ES-I3 (cell line): ENCODE data around the gene PDIA4.
"Not testable (repeated sequence)": the region's sequence is repeated elsewhere in the genome, so short reads cannot be mapped to it uniquely, and the experiment has no call there.

ENCODE experiments used
- H3K36me3 ChIP-seq: 2 replicates; pipeline ENCODE4 v1.6.1; 2013; ENCODE audit warnings: mild to moderate bottlenecking, low read length, control low read depth, moderate library complexity; ENCODE audit not compliant: insufficient read depth
- H3K4me1 ChIP-seq: 2 replicates; pipeline ENCODE4 v1.6.1; 2013; ENCODE audit warnings: mild to moderate bottlenecking, control low read depth, low read length; ENCODE audit not compliant: insufficient read depth
- H3K9ac ChIP-seq: 2 replicates; pipeline ENCODE4 v1.6.1; 2013; ENCODE audit warnings: low read depth, mild to moderate bottlenecking, low read length, moderate library complexity
- H3K9me3 ChIP-seq: 2 replicates; pipeline ENCODE4 v1.6.1; 2013; ENCODE audit warnings: mild to moderate bottlenecking, low read length, moderate library complexity; ENCODE audit not compliant: control insufficient read depth, insufficient read depth

Gene PDIA4

DNA sequence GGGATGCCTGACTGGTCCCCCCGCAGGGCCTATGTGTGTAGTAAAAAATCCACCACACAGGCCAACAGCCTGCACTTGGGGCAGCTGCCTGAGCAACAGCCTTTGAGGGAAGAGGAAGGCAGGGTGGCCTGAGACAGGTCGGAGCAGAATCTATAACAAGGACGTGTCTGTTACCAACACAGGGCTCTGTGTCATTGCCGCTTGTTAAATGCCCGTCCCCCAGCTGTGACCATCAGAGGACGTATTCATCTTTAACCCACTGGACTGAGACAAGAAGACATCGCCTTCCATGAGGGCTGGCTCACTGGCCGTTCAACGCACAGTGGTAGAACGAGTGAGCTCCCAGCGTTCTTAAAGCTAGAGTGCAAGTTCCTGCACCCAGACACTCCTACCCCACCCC is 7.8 kb downstream of the PDIA4 start:
- Histone ChIP-seq H3K4me1 (peaks cover 31% of the 10 kb centered on the region), H3K9ac (no peak overlapping the region), H3K9me3 (no peaks in the 10 kb centered on the region), H3K36me3 (peaks cover 19% of the 10 kb centered on the region)

DNA sequence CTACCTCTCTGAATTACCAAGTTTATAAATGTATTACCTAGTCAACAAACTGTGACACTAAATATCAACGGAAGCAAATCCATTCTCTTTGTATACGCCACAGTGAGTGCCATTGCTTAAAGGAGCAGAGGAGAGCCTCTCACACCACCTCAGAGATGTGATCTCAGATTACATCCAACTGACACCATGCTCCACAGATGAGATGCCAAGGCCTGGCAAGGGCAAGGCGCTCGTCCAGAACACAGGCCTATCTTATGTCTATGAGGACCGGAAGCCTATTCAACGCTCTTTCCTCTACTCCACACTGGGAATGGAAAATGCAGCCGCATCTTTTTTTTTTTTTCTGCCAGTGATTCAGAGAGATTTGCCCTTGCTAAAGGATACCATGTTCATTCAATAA is 11.4 kb downstream of the PDIA4 start:
- Histone ChIP-seq H3K36me3 (peaks cover 29% of the 10 kb centered on the region), H3K9ac (no peak overlapping the region), H3K4me1 (0 out of 2 replicates have a peak, but pooled peaks cover 4% of the 10 kb centered on the region), H3K9me3 (no peaks in the 10 kb centered on the region)

DNA sequence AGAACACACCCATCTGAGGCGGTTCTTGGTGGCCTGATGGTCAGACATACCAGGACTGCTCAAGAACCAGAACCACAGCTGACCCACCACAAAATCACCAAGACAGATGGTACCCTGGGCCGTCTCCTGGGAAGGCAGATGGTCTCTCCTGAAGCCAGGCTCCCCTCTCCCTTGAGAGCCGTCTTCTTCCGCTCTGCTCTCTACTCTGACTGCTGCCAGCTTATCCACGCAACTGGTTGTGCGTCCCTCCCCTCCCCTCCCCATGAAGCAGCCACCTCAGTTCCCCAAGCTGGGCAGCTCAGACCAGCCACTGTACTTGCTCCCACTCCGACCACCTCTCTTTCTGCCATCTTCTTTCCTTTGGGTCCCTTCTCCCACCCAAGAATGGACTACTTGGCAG is 14.0 kb downstream of the PDIA4 start:
- Histone ChIP-seq H3K9ac (no peak overlapping the region), H3K4me1 (no peaks in the 10 kb centered on the region), H3K36me3 (peaks cover 39% of the 10 kb centered on the region), H3K9me3 (no peaks in the 10 kb centered on the region)

DNA sequence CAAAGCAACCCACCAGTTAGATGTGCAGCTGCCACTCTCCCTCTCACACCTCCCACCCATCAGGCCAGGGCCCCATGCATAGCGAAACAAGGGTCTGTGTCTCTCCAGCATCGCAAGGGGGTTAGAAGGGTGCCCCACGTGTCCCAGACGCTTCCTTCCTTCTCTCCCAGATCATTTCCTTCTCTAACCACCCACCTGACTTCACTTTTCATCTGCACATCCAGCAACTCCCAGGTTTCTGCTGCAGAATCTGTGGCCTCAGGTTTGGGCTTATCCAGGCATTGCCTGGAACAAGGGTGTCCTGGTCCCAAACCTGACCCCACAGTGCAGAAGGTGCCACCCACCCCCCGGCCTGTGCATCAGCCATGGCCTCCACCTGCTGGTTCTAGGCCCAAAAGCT is 14.4 kb downstream of the PDIA4 start:
- H3K9me3 ChIP-seq: no peaks in the 10 kb centered on the region
- no peak overlapping the region for H3K9ac ChIP-seq
- H3K4me1 ChIP-seq: no peaks in the 10 kb centered on the region
- H3K36me3 ChIP-seq: peaks cover 36% of the 10 kb centered on the region

DNA sequence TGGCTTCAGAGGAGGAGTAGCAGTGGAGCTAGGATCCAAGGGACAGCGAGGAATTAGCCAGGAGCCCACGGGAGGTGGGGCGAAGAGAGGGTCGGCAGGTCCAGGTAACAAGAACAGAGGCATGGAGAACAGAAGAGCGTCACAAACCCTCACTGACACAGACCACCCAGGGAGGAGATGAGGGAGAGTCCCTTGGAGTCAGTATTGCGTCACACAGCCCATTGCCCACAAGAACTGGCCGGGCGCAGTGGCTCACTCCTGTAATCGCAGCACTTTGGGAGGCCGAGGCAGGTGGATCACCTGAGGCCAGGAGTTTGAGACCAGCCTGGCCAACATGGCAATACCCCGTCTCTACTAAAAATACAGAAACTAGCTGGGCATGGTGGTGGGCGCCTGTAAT is 15.6 kb downstream of the PDIA4 start:
- not testable (repeated sequence) for H3K4me1 ChIP-seq, H3K9ac ChIP-seq, H3K9me3 ChIP-seq
- H3K36me3 ChIP-seq: peaks cover 38% of the 10 kb centered on the region

DNA sequence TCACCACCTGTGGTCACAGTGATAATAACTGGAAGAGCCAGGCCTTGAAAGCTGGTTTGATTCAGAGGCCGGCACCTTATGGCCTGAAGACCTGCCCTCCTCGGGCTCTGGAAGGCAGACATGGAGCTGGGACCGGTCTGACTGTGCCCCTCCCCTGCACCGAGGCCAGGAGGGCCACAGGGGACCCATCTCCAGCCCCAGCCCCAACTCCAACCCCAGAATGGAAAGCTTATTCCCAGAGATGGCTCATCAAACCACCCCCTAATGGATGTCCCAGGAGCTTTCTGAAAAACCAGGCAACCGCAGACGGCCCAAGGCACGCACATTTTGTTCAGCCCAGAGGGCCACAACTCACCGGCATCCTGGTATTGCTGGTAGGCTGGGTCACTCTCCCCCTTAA is 16.8 kb downstream of the PDIA4 start:
- H3K9me3 ChIP-seq: no peaks in the 10 kb centered on the region
- no peaks in the 10 kb centered on the region for H3K4me1 ChIP-seq
- H3K36me3 ChIP-seq: peaks cover 36% of the 10 kb centered on the region
- no peak overlapping the region for H3K9ac ChIP-seq

DNA sequence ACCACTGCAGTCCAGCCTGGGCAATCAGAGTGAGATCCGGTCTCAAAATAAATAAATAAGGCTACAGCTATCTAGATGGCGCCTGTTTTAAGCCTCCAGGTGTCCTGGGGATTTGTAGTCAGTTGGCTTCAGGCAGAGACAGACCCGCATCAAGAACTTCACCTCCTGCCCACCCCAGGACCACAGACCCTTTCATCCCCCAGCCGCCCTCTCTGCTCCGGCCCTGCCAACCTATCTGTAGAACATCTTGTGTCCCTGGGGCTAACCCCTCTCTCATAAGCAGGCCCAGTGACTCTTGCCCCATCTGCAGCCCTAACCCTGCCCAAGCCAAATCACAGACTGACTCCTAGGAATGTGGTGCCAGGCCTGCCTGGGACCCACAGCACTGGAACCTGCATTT is 17.9 kb downstream of the PDIA4 start:
- Histone ChIP-seq H3K36me3 (peaks cover 36% of the 10 kb centered on the region), H3K9me3 (no peaks in the 10 kb centered on the region), H3K9ac (no peak overlapping the region), H3K4me1 (no peaks in the 10 kb centered on the region)

DNA sequence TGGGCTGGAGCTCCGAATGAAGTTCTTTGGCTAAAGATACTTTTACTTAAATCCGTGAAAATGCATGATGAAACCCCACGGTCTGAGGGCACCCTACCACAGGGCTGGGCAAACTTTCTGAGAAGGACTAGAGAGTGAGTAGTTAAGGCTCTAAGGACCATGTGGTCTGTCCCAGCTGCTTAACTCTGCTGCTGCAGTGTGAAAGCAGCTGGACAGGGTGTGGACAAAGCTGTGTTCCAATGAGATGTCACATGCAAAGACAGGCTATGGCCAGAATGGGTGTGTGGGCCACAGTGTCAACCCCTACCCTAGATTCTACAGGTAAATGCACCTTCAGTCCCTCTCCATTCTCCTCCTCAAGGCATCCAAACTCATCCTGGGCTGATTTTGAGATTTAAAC is 18.8 kb downstream of the PDIA4 start:
- Histone ChIP-seq H3K4me1 (no peaks in the 10 kb centered on the region), H3K9ac (no peak overlapping the region), H3K9me3 (no peaks in the 10 kb centered on the region), H3K36me3 (peaks cover 45% of the 10 kb centered on the region)

DNA sequence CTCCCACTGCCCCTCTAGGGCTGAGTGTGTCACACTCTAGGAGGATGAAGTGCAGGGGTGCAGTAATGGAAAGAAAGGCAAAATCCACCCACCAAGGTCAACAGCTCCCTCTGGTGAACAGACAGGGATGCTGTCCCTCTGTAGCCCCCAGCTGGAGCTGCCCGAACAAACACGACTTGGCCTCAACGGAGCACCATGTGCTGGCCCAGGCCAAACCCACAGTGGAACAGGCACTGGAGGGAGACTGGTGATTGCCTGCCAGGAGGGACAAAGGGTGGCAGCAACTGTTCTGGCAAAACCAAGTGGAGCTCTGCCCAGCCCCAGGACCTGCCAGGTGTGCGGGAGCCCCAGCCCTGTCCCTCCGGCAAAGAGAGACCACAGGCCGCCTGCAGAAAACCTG is 20.7 kb downstream of the PDIA4 start:
- Histone ChIP-seq H3K4me1 (no peaks in the 10 kb centered on the region), H3K9ac (no peak overlapping the region), H3K9me3 (no peaks in the 10 kb centered on the region), H3K36me3 (peaks cover 50% of the 10 kb centered on the region)

DNA sequence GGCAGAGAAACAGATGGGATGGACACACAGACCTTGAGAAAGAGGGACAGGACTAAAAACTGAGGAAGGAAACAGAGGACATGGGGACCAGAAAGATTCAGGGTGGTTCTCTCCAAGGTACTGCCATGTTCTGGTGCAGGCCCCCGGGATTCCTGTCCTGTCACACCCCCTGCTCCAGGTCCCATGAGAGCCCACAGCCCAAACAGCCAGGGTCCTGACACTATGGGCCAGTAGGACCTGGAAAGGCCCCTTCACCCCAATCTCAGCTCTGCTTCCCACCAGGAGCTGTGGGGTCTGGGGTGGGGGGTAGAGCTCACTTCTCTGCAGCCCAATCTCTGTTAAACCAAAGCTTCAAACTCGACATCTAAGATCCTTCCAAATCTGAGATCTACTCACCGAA is 21.2 kb downstream of the PDIA4 start:
- no peak overlapping the region for H3K9ac ChIP-seq
- H3K36me3 ChIP-seq: peaks cover 46% of the 10 kb centered on the region
- no peaks in the 10 kb centered on the region for H3K9me3 ChIP-seq
- no peaks in the 10 kb centered on the region for H3K4me1 ChIP-seq

DNA sequence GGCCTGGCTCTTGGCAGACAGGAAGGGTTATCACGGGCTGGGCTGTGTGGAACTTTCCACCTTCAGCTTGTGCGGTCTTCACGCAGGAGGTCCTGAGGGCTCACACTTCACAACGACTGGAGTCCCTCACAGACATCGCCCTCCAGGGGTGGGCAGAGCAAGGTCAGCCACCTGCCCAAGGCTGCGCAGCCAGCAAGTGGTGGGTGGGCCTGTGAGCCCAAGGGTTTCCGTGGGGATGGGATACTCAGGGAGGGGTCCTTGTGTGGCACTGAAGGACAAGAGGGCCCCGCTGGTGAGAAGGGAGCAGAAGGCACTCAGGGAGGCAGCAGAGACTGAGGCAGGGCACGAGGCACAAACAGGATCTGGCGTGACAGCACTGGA is 22.0 kb downstream of the PDIA4 start:
- Histone ChIP-seq H3K9me3 (no peaks in the 10 kb centered on the region), H3K9ac (no peak overlapping the region), H3K36me3 (peaks cover 40% of the 10 kb centered on the region)

DNA sequence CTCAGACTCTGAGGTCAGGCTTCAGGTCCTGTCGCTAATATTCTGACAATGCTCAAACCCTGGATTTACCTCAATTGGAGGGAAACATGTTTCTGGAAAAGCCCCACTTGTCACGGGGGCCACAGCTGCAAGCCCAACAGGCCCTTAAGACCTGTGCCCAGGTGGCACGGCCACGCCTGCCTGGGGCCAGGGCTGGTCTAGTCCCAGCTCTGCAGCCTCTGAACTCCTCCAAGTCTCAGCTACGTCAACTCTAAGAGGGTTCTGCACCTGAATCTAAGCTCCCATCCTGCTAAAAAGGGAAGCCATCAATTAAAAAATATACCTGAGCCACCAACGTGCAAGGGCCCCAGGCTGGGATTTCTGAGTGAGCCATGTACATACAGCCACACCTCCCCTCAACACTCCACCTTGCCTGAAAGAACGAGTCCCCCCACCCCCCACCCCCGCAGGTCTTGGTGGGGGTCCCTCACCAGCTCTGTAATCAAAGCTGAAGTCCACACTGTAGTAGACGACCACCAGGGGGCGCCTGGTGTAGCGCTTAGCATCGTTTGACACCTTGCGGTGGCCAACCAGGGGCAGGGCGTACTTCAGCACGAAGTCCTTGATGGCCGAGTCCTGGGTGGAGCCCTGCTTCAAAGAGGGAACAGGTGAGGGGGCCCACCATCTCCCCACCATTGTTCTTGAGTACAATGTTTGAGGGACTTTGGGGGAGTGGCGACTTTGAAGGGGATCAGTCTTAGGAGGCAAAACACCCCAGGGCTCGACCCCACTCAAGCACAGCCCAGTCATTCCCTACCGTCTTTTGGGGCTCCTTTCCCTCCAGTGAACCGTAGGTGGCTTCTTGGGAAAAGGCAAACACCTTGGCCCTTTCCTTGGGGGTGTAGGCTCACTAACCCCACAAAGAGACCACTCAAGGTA is 22.6 kb downstream of the PDIA4 start:
- Histone ChIP-seq H3K4me1 (no peaks in the 10 kb centered on the region), H3K36me3 (peaks cover 35% of the 10 kb centered on the region), H3K9ac (no peak overlapping the region), H3K9me3 (no peaks in the 10 kb centered on the region)

More for the DNA sequence above, 22.0 kb downstream of the PDIA4 start:
- H3K4me1 ChIP-seq: no peaks in the 10 kb centered on the region

DNA sequence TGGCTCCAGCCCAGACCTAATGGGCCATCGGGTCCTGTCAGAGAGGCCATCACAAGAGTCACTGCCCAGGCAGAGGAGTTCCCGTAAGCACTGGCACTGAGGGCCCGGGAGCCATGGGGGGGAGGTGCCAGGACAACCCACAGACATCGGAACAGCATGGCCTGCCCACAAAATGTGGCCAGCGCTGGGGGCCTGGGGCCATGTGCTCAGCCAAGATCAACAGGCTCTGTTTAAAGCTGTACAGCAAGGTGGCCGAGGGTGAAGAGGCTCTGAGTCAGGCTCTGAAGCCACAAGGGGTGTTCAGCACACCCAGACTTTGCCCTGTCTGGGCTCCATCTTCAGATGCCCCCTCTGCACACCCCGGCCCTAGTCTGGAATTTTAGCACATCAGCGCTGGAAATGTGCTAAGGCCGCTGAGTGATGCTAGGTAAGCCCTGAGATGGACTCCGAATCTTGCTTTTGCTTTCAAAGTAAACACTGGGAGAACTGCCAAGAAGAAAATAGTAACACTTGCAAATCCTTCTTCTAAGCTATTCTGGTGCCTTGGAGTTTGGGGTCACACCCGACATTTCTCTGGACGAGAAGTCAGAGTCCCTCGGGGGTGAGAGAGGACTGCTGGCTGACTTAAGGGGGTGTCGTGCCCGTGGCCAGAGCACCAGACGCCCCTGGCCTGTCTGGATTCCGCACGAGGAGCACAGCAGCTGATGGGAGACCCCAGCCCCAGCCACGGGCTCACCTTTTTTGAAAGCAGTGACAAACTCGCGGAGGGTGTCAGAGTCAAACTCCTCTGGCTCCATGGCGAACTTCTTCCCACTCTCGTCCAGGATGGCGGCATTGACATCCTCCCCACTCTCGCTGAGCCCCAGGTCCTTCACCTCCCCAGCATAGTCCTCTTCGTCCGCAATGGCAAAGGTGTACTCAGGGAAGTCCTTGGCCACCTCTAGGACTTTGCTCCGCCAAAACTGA is 23.6 kb downstream of the PDIA4 start:
- Histone ChIP-seq H3K4me1 (no peaks in the 10 kb centered on the region), H3K9ac (no peak overlapping the region), H3K36me3 (peaks cover 30% of the 10 kb centered on the region), H3K9me3 (no peaks in the 10 kb centered on the region)

DNA sequence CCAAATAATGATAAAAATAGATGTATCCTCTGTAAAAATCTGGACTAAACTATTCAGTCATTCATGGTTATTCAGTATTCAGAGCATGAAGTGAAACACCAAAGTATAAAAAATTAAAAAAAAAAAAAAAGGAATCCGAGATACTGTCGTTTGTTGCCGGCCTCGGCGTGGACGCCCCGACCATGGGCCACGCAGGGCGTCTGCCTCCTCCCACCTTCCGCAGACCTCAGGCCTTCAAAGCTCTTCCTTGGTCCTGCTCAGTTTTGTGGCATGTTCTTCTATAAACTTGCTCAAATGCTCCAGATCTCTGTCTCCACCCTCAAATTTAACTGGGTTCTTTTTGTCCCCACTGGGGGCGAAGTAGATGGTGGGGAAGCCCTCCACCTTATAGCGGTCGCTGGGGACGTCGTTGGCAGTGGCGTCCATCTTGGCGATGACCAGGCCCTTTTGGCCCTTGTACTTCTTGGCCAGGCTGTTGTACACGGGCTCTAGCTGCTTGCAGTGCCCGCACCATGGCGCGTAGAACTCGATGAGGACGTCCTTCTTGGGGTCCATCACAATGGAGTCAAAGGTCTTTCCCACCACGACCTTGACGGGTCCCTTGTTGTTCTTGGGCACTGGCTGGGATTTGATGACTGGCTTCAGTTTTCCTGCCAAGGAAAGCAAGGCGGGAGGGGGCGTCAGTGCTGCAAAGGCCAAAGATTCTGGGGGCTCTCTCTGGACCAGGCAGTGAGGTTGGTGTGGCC is 24.6 kb downstream of the PDIA4 start:
- Histone ChIP-seq H3K4me1 (no peaks in the 10 kb centered on the region), H3K9me3 (no peaks in the 10 kb centered on the region), H3K36me3 (peaks cover 28% of the 10 kb centered on the region), H3K9ac (no peak overlapping the region)
